HG02623 (cell line): ENCODE results near the gene DTNBP1.

Source experiments
- ATAC-seq: cut with Tn5 transposase; IDR thresholded peaks from one replicate; pipeline ENCODE4 v1.9.1; 2021; ENCODE audit warnings: moderate library complexity; ENCODE audit not compliant: unreplicated experiment

Gene DTNBP1

GRCh38 chr6:15594512-15595259 lies 68.1 kb downstream of the DTNBP1 start:
- ATAC-seq, result no peak

GRCh38 chr6:15593798-15594197 lies 69.0 kb downstream of the DTNBP1 start:
- no peak for ATAC-seq

GRCh38 chr6:15592610-15593009 lies 70.2 kb downstream of the DTNBP1 start:
- no peak for ATAC-seq

- ATAC-seq, result no peak
These were observed 73.7 kb downstream of the DTNBP1 start for GRCh38 chr6:15588971-15589634.

GRCh38 chr6:15586503-15586902 lies 76.3 kb downstream of the DTNBP1 start:
- no peak for ATAC-seq

- no peak for ATAC-seq
These were observed 77.0 kb downstream of the DTNBP1 start for GRCh38 chr6:15585760-15586214.

GRCh38 chr6:15582499-15582898 lies 80.3 kb downstream of the DTNBP1 start:
- no peak for ATAC-seq

- ATAC-seq, result no peak
These were observed 81.1 kb downstream of the DTNBP1 start for GRCh38 chr6:15581751-15582150.

- ATAC-seq, result no peak
These were observed 82.5 kb downstream of the DTNBP1 start for GRCh38 chr6:15580326-15580725.

- no peak for ATAC-seq
These were observed 84.0 kb downstream of the DTNBP1 start for GRCh38 chr6:15578716-15579391.

- no peak for ATAC-seq
These were observed 85.2 kb downstream of the DTNBP1 start for GRCh38 chr6:15577550-15578171.

- no peak for ATAC-seq
These were observed 85.7 kb downstream of the DTNBP1 start for GRCh38 chr6:15577106-15577505.

GRCh38 chr6:15575357-15576033 lies 87.3 kb downstream of the DTNBP1 start:
- no peak for ATAC-seq

- no peak for ATAC-seq
These were observed 88.3 kb downstream of the DTNBP1 start for GRCh38 chr6:15574486-15574885.

GRCh38 chr6:15574023-15574422 lies 88.8 kb downstream of the DTNBP1 start:
- ATAC-seq, result no peak

GRCh38 chr6:15573384-15573783 lies 89.4 kb downstream of the DTNBP1 start:
- ATAC-seq, result no peak

- ATAC-seq, result no peak
These were observed 90.4 kb downstream of the DTNBP1 start for GRCh38 chr6:15572296-15573016.

- no peak for ATAC-seq
These were observed 92.7 kb downstream of the DTNBP1 start for GRCh38 chr6:15570171-15570570.

- ATAC-seq, result no peak
These were observed 93.5 kb downstream of the DTNBP1 start for GRCh38 chr6:15569035-15569995.
